C1 segment of cervical spinal cord (tissue), 14 donors: Measurements from ENCODE around the gene TLR2.
A peak's percentile ranks its signal among the peaks of the same experiment; 100 is the strongest.
"Not testable (repeated sequence)": the region's sequence is repeated elsewhere in the genome, so short reads cannot be mapped to it uniquely, and the experiment has no call there.

Experiments
- DNase-seq, 14 donors: peaks; one replicate each; lab custom pipeline; 2025; lab: John Stamatoyannopoulos, UW

Gene TLR2

DNA sequence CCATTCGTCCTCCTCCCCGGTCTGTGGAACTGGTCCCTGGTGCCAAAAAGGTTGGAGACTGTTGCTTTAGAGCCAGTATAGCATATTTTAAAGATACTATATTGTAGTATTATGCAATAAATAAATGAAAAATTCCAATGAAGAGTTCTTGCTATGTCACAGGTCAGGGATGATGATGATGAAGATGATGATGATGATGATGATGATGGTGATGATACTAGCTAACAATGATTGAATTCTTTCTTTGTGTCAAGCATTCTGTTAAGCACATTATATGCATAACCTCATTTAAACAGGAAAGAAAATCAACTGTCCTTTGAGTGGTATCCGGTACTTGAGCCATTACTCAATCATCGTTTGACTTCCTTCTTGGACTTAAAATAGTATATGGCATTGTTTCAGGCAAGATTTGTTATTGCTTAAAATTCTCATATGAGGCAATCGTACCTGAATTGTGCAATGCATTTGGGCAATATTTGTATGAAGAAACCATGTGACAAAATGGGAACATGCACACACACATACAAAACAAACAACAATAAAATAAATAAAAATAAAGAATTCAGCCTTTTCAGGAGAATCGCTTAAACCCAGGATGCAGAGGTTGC, 22.8 kb upstream of the TLR2 start:
- DNase-seq = no peak

DNA sequence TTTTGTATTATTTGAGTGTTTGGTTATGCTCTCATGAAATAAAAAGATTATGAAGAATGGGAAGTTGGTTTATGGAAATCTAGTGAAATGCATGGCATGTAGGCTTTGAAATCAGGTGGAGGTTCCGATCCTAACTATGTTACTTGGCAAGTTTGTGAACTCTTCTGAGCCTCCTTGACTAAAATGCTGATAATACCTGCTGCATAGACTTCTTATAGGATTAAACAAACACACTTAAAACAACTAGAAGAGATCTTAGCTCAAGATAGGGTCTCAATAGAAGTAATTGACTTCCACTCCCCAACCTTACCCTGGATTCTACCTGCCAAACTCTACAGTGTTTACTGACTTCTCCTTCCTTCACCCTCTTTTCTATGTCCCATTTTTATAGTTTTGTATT, 22.2 kb upstream of the TLR2 start:
- no peak for DNase-seq

DNA sequence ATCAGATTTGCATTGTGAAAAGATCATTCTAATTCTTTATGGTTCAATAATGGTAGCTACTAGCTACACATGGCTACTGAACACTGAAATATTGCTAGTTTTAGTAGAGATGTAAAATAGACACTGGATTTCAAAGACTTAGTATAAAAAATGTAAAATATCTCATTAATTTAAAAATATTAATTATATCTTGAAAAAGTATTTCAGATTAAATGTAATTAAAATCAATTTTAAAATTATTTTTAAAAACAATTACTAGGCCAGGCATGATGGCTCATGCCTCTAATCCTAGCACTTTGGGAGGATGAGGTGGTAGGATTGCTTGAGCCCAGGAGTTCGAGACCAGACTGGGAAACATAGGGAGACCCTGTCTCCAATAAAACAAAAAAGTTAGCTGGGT, 20.4 kb upstream of the TLR2 start:
- no peak for DNase-seq

DNA sequence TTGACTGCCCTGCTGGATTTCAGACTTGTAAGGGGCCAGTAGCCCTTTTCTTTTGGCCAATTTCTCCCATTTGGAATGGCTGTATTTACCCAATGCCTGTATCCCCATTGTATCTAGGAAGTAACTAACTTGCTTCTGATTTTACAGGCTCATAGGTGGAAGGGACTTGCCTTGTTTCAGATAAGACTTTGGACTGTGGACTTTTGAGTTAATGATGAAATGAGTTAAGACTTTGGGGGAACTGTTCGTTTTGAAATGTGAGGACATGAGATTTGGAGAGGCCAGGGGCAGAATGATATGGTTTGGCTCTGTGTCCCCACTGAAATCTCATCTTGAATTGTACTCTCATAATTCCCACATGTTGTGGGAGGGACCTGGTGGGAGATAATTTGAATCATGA, 17.6 kb upstream of the TLR2 start:
- not testable (repeated sequence) for DNase-seq

DNA sequence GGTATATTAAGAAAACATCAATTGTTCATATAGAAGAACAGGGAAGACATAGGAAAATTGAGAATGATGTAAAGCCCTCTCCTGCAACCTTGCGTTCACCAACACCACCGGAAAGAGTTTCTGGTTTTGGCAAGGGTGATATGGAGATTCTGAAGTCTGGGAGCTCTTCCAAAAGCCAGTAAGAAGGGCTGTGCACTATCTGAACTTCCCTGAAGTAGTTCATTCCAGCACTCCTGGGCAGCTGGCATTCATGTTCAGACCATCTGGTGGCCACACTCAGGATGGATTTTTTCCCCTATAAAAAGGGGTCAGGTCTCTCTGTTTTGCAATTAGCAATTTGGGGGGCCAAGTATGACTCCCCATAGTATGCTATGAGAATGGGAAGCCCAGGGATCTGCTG, 15.4 kb upstream of the TLR2 start:
- DNase-seq = no peak

DNA sequence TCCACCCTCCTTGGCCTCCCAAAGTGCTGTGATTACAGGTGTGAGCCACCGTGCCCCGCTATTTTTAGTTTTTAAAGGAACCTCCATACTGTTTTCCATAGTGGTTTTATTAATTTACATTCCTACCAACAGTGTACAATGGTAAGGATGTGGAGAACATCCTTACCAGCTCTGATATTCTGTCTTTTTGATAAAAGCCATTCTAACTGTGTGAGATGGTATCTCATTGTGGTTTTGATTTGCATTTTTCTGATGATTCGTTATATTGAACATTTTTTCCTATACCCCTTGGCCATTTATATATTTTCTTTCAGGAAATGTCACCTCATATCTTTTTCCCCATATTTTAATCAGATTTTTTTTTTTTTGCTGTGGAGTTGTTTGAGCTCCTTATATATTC, 14.2 kb upstream of the TLR2 start:
- no peak for DNase-seq

DNA sequence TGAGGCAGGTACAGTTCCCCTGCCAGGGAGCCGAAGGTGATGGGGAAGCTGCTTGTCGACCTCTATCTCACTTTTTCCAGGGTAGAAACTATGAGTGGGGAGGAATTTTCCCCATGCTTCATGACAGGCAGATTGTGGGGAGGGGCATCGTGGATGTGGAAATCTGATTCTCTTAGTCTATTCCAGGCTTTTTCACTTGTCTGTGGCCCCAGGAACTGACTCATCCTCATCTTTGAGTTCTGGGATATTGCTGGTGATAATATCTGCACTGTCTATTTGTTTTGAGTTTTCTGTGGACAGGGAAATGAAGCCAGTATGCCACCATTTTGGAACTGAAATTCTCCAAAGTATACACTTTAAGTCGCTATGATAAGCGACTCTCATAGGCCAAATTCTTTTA, 7.6 kb upstream of the TLR2 start:
- DNase-seq = no peak

DNA sequence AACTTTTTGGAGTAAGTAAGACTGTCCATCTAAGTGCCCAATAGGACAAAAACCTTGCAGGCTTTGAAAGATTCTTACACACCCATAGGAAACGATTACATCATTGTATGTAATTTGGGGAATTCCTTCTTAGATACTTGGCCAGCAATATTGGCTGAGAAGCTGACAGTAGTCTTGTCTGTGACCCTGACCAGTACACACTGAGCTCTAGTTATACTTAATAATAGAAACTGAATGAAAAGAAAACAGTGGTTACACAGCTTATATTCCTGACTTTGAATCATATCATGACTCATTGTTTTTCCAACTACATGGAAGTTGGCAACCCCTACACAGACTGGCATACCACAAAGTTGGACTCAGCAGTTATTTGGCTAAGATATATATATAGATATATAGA, 7.1 kb upstream of the TLR2 start:
- DNase-seq = no peak

DNA sequence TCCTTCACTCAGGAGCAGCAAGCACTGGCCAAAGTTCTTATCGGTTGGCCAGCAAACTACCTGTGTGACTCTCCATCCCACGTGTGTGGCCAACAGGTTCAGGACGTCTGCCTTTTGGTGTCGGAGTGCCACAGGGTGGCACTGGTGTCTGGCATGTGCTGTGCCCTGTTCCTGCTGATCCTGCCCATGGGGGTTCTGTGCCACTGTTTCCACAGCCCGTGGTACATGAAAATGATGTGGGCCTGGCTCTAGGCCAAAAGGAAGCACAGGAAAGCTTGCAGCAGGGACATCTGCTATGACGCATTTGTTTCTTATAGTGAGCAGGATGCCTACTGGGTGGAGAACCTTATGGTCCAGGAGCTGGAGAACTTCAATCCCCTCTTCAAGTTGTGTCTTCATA, 4.6 kb upstream of the TLR2 start:
- no peak for DNase-seq

DNA sequence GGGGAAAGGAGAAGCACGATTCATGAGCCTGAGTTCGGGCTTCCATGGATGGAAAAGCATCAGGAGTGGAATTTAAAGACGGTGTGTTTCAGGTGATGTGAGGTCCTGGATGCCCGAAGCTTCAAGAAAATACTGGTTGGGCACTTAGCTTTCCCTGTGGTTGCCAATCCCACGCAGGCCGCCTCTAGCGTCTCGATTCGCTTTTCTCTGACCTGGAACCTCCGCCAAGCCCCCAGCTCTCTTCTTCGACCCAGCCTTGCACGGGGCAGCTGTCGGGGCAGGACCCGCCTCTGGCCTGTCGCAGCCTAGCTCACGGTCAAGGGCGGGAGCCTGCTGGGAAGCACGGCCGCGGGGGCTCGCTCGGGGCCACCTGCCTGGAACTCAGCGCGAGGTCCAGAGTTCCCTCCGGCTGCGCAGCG, 308 bp upstream of the TLR2 start:
- peak in 1 of 14 donors; percentile 25 for DNase-seq

DNA sequence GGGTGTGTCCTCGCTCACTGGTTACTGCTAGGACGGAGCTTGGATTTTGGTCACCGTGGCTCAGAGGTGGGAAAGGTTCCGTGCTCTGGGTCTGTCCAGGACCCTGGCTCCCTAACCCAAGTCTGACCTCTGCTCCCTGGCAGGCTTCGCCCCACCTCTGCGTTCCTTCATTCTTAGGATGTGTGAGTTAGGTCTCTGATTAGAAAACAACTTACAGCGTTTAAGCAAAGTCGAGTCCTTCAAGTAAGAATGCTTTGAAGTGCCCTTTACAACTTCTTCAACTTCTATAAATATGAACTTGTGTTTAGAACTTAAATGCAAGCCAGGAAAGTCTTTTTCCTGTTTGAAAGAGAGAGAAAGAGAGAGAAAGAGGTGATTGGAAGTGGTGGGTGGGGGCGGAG, 891 bp downstream of the TLR2 start:
- no peak for DNase-seq

DNA sequence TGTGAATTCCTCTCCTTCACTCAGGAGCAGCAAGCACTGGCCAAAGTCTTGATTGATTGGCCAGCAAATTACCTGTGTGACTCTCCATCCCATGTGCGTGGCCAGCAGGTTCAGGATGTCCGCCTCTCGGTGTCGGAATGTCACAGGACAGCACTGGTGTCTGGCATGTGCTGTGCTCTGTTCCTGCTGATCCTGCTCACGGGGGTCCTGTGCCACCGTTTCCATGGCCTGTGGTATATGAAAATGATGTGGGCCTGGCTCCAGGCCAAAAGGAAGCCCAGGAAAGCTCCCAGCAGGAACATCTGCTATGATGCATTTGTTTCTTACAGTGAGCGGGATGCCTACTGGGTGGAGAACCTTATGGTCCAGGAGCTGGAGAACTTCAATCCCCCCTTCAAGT, 20.4 kb downstream of the TLR2 start:
- no peak for DNase-seq

DNA sequence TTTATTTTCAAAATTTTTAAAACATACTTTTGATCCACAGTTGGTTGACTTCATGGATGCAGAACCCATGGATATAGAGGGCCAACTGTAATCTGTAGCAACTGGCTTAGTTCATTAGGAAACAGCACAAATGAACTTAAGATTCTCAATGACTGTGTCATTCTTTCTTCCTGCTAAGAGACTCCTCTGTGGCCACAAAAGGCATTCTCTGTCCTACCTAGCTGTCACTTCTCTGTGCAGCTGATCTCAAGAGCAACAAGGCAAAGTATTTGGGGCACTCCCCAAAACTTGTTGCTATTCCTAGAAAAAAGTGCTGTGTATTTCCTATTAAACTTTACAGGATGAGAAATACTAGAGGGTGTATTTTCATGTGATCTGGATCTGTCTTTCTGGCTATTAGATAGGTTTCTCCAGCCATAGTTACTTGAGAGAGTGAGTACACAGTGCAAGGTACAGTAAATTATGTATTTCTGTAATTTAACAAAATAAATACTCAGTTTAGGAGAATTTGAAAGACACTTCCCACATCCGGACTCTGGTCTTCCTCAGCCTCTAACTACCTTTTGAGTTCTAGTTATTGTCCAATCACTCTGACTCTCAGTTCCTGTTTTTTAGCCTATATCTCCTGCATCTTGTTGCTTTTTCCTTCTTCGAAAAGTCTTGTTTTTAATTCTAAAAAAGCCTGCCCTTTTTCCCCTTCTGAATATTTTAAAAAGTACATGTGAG, 21.8 kb downstream of the TLR2 start:
- DNase-seq = no peak

DNA sequence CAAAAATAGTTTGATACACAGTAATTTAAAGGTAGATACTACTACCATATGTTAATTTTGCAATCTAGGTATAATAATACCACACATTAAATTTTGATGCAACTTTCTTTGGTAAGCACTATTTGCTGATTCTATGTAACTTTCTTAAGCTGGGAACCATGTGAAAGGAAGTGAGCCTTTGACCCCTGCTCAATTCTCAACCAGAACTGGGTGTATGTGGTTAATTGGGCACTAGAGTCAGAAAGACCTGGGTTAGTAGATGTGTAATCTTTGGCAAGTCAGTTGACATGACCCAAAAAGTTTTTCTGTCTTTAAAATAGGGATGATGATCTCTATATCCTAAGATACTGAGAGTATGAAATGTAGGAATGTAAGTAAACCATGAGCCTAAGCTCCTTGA, 22.4 kb downstream of the TLR2 start:
- no peak for DNase-seq

DNA sequence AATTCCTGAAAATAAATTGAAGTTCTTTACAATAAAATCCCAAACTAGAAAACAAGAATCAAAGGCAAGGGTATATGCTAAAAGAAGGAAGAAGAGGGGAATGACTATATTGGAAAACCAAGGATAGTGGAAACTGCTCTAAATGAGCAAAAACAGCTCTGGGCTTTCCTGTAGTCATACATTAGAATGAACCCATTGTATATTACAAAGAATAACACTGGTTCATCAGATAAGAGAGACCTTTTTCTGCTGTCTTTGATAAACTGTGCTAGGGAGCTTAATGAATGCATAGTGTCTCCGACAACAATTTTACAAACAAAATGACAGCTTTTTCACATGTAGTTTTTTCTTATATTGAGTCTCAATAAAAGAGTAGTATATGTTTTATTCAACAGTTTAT, 26.6 kb downstream of the TLR2 start:
- DNase-seq = no peak

DNA sequence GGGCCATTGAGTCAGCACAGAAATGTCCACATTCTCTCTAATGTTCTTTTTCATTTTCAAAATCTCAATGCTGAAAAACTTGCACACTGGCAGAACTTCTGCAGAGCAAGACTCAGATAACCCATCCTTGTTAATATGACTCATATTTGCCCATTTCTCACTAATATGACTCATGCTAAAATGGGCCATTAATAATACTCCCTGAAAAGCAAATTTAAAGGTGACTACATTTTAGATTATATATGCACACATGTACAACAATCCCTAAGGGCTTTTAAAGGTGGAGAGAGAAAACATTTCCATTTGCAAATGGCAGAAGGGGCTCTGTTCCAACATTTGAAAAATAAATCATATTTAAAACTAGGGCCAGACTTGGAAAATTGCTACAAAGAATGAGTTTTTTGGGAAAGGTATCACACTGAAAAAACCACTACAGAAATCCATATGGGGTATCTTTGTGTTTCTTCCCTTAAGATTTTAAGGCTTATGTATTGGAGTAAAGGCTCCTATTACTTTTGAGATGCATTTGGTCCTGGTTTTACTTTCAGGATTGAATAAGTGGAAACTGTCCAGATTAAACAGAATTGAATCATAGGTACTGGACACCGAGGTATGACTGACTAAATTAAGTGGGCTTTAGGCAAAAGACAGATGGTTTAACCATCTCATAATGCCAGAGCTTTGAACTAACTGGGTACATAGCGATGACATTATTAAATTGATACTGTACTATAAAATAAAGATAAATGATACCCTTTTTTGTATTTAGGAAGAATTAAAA, 30.0 kb downstream of the TLR2 start:
- no peak for DNase-seq

DNA sequence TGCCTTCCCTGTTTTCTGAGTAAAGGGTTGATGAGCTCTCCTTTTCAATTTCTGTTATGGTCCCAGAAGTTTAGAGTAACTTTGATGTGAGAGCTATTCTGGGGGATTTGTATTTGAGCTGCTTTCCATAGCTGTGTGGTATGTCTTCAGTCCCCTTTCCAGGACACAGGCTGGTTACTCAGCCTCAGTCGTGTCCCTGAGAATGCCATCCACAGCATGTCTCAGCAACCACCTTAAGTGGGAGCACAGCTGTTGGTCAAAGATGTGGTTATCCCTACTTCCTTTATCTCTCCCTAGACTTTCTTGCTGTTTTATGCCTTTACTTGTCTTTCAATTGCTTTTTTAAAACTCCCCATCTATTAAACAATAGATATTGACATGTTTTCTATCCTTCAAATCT, 38.0 kb downstream of the TLR2 start:
- no peak for DNase-seq

DNA sequence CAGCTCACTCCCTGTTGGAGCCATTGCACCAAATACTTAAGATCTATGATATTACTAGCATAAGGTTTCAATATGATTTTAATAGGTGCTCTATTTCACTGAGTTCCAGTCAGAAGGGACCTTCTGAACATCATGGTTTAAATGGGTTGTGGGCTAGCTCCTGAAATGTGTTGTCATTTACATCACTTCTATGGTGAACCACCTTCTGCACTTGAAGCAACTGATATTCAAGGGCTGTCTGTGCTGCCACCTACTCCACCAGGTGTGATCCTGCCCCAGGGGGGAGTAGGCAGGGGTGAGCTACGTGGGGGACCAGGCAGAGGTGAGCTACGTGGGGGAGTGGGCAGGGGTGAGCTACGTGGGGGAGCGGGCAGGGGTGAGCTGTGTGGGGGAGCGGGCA, 40.5 kb downstream of the TLR2 start:
- no peak for DNase-seq

DNA sequence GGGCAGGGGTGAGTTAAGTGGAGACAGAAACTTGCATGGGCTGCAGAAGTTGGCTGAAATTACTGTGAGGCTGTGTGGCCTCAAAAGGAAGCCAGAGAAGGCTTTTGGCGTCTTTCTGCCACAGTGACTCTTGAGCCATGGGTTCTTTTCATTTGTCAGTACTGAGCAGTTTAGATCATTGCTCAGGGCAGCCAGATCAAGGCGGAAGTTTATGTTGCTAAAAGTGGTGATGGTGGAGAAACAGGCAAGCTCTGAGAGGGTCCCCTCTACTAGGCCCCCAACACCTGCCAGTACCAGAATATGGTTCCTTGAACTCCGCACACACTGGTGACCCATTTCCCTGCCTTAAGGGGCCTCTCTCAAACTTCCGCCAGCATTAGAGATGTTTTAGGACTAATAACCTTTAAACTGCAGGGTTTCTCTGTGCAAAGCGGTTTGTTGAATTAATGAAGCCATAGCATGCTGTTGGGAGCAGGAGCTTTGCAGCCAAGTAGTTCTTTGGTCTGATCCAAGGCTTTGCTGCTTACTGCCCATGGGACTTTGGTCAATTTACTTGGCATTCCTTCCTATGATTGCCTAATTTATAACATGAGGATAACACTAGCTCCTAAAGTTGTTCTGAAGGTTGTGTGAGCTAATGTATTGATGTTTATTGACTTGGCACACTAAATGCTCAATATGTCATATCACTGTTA, 41.2 kb downstream of the TLR2 start:
- DNase-seq = no peak

DNA sequence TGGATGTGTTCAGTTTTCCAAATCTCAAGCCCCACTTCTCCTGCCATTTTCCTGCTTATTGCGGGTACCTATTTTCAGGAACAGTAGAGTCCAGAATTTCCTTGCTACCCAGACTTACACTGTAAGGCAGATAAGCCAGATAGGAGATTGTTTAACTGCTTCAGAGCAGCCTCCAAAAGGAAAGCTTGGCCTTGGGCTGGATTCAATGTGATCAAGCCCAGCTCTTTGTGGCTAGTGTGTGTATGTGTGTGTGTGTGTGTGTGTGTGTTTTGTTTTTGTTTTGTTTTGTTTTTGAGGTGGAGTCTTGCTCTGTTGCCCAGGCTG, 41.7 kb downstream of the TLR2 start:
- DNase-seq = no peak

DNA sequence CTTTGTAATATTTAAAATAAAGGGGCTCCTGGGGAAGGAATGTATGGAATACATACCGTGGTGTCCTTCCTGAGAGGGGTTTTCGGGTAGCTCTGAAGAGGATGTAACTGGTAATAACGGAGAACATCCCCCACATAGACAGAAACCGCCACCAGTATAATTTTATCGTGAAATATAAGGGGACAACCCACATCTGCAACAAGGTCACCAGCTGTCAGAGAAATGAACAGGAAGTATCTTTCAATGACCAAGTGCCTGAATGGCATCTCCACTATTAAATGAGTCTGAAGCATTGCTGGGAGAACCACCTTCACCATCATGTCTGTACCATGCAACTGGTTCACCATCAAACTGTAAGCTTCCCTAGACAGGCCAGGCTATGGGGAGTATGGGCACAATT, 44.1 kb downstream of the TLR2 start:
- no peak for DNase-seq

DNA sequence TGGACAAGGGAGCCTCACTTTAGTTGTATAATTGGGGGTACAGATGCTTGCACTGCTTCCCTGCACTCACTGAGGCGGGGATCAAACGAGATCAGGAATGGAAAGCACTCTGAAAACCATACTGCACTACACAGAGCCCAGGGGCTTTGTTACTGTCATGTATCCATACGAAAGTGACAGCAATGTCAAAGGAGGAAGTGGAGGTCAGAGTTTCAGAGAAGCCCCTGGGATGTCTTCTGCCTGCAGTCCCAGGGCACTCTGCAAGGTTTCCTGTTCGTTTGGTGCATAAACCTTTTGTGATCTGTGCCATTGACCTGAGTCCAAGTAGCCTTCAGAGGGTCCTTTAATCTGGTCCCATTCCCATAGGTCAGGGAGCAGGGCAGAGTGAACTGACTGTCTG, 44.6 kb downstream of the TLR2 start:
- no peak for DNase-seq

DNA sequence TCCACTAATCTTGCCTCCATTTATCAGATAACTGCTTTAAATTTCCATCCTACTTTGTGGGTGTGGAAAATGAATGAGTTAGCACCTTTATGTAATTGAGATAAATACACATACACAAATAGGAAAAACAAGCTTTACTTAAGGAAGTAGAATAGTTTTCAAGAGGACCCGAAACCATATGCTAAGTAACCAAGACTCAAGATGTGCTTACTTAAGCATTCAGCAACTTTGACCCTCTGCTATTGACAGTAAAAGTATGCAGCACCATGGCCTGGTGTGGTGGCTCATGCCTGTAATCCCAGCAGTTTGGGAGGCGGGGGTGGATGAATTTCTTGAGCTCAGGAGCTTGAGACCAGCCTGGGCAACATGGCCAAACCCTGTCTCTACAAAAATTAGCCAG, 45.8 kb downstream of the TLR2 start:
- DNase-seq = no peak
